ENCODE data around the gene RNF181. TPM values are rescaled to one million over a fixed set of nuclear protein-coding genes. Genes with fewer than 3 reads are reported as not detected.
"Not testable (repeated sequence)": the region's sequence is repeated elsewhere in the genome, so short reads cannot be mapped to it uniquely, and the experiment has no call there.

The RNF181 gene
- total and polyA plus RNA-seq, 4 experiments from 2014 or later: 73.6 to 215 (median 126) TPM

GRCh38 chr2:85592299-85592698 is 3.2 kb upstream of the RNF181 start:
- H3K27ac Mint-ChIP-seq: peak overlapping the region in 2 of 7 donors; percentile 24 to 66
- H3K27me3 ChIP-seq (ENCODE audit: insufficient read depth, low read length); CTCF ChIA-PET (ENCODE audit: partially characterized antibody); intact Hi-C loops (cut with micrococcal nuclease); H3K4me3 ChIP-seq (ENCODE audit: low read length in 2 of 2); DNase-seq; H3K27me3 Mint-ChIP-seq; H3K9me3 Mint-ChIP-seq; H3K9me3 ChIP-seq (ENCODE audit: control insufficient read depth in 1 of 2, low read length in 2 of 2); H3K27ac ChIP-seq (ENCODE audit: low read depth, low read length); H3K36me3 ChIP-seq (ENCODE audit: insufficient read depth, low read length): not testable (repeated sequence)
- POLR2A ChIA-PET (ENCODE audit: partially characterized antibody): interaction anchor here (0.9 to 5.7 kb wide), 4 partner anchors 8 to 265 kb away, joined by 3 to 50 read pairs (median 25); partner anchors contain the start of genes MAT2A and VAMP8
- H3K4me1 Mint-ChIP-seq: peaks cover 34 to 52% (median 42%) of the 10 kb centered on the region in 4 donors
- peaks cover 31% of the 10 kb centered on the region for H3K4me1 ChIP-seq (ENCODE audit: insufficient read depth, low read length)
- peaks cover 0 to 22% of the 10 kb centered on the region in 2 donors for H3K36me3 Mint-ChIP-seq
- H3K4me3 Mint-ChIP-seq: peak overlapping the region in 2 of 8 donors; percentile 18 to 36

DNA sequence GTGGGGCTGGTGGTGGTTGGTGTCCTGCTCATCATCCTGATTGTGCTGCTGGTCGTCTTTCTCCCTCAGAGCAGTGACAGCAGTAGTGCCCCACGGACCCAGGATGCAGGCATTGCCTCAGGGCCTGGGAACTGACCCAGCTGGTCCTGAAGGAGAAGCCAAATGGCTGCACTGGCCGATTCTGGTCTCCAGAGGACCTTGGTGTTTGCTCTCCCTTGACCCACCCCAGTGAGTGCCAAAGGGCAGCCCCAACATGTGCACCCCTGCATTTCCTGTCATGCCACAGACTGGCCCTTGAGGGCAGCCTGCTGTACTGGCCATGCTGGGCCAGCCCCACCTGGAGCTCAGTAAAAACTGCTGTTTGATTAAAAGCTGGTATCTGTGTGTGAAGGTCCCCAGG is 2.5 kb upstream of the RNF181 start:
- Histone ChIP-seq H3K27ac (ENCODE audit: low read depth, low read length) (no peak overlapping the region), H3K36me3 (ENCODE audit: insufficient read depth, low read length) (peaks cover 4% of the 10 kb centered on the region), H3K4me1 (ENCODE audit: insufficient read depth, low read length) (peaks cover 27% of the 10 kb centered on the region), H3K27me3 (ENCODE audit: insufficient read depth, low read length) (no peaks in the 10 kb centered on the region), H3K4me3 (ENCODE audit: low read length in 2 of 2) (no peak overlapping the region), H3K9me3 (ENCODE audit: control insufficient read depth in 1 of 2, low read length in 2 of 2) (no peaks in the 10 kb centered on the region)
- intact Hi-C loops (cut with micrococcal nuclease): no loop called here
- no peak for DNase-seq
- CTCF ChIA-PET (ENCODE audit: partially characterized antibody): interaction anchor here (3.0 kb wide), 1 partner anchor 44 kb away, joined by 15 read pairs; no protein-coding TSS in a partner anchor
- H3K36me3 Mint-ChIP-seq: peaks cover 0 to 25% of the 10 kb centered on the region in 2 donors
- no peaks in the 10 kb centered on the region for H3K27me3 Mint-ChIP-seq
- no peak overlapping the region for H3K4me3 Mint-ChIP-seq
- POLR2A ChIA-PET (ENCODE audit: partially characterized antibody): interaction anchor here (0.9 to 5.7 kb wide), 5 partner anchors 7 to 266 kb away, joined by 3 to 50 read pairs (median 7); partner anchors contain the start of genes MAT2A, TMEM150A and VAMP8
- H3K27ac Mint-ChIP-seq: peak overlapping the region in 3 of 7 donors; percentile 12 to 96 (median 29)
- peaks cover 30 to 48% (median 38%) of the 10 kb centered on the region in 4 donors for H3K4me1 Mint-ChIP-seq
- H3K9me3 Mint-ChIP-seq: peaks cover 0 to 1% (median 0%) of the 10 kb centered on the region in 8 donors

GRCh38 chr2:85594715-85595300 is 737 bp upstream of the RNF181 start:
- no peaks in the 10 kb centered on the region for H3K27me3 ChIP-seq (ENCODE audit: insufficient read depth, low read length)
- peak overlapping the region; percentile 49 to 96 for H3K4me3 ChIP-seq (ENCODE audit: low read length in 2 of 2)
- H3K27ac ChIP-seq (ENCODE audit: low read depth, low read length): peak overlapping the region; percentile 86
- H3K9me3 ChIP-seq (ENCODE audit: control insufficient read depth in 1 of 2, low read length in 2 of 2): no peaks in the 10 kb centered on the region
- intact Hi-C loops (cut with micrococcal nuclease): loop anchor here (1.0 to 5.0 kb wide), 7 partner anchors 8 to 158 kb away; partner anchors contain the start of genes C2orf68, GGCX, MAT2A and USP39
- Mint-ChIP-seq H3K27me3 (no peaks in the 10 kb centered on the region), H3K36me3 (peaks cover 0 to 34% of the 10 kb centered on the region in 2 donors), H3K27ac (peak overlapping the region; percentile 95 to 99 (median 97)), H3K9me3 (peaks cover 0 to 1% (median 0%) of the 10 kb centered on the region in 8 donors), H3K4me3 (peak overlapping the region; percentile 96 to 99 (median 98)), H3K4me1 (peaks cover 25 to 40% (median 31%) of the 10 kb centered on the region in 4 donors)
- ChIA-PET CTCF (ENCODE audit: partially characterized antibody) (interaction anchor here (1.1 to 3.0 kb wide), 7 partner anchors 11 to 175 kb away, joined by 3 to 15 read pairs (median 4); partner anchors contain the start of genes GGCX, MAT2A and USP39), POLR2A (ENCODE audit: partially characterized antibody) (interaction anchor here (0.7 to 5.7 kb wide), 23 partner anchors 8 to 486 kb away, joined by 3 to 71 read pairs (median 5); partner anchors contain the start of genes C2orf68, ELMOD3, GGCX and MAT2A)
- H3K36me3 ChIP-seq (ENCODE audit: insufficient read depth, low read length): peaks cover 11% of the 10 kb centered on the region
- peaks cover 26% of the 10 kb centered on the region for H3K4me1 ChIP-seq (ENCODE audit: insufficient read depth, low read length)
- no peak for DNase-seq

DNA sequence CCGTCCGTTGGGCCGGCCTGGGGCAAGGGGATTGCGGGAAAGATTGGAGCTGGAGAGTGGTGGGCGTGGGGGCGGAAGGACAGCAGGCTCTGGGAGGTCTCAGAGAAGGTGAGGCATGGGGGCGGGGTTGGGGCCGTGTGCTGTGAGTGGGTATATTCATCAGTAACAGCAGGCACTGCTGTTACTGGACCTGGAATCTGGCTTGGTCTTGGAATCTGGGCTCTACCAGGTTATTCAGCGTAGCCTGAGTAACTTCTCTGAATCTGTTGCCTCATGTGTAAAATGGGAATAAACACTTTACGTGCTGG is 435 bp downstream of the RNF181 start:
- ChIA-PET CTCF (ENCODE audit: partially characterized antibody) (interaction anchor here (1.1 to 3.0 kb wide), 3 partner anchors 20 to 176 kb away, joined by 3 to 15 read pairs (median 3); partner anchors contain the start of gene USP39), POLR2A (ENCODE audit: partially characterized antibody) (interaction anchor here (0.8 to 5.7 kb wide), 18 partner anchors 10 to 292 kb away, joined by 3 to 71 read pairs (median 16); partner anchors contain the start of genes C2orf68, ELMOD3, GGCX and MAT2A)
- peaks cover 11% of the 10 kb centered on the region for H3K36me3 ChIP-seq (ENCODE audit: insufficient read depth, low read length)
- peaks cover 26% of the 10 kb centered on the region for H3K4me1 ChIP-seq (ENCODE audit: insufficient read depth, low read length)
- peak overlapping the region; percentile 86 for H3K27ac ChIP-seq (ENCODE audit: low read depth, low read length)
- no peaks in the 10 kb centered on the region for H3K27me3 Mint-ChIP-seq
- H3K36me3 Mint-ChIP-seq: peaks cover 0 to 34% of the 10 kb centered on the region in 2 donors
- peak overlapping the region; percentile 95 to 99 (median 97) for H3K27ac Mint-ChIP-seq
- peak overlapping the region; percentile 96 to 99 (median 98) for H3K4me3 Mint-ChIP-seq
- peaks cover 25 to 47% (median 32%) of the 10 kb centered on the region in 4 donors for H3K4me1 Mint-ChIP-seq
- peaks cover 0 to 1% (median 0%) of the 10 kb centered on the region in 8 donors for H3K9me3 Mint-ChIP-seq
- H3K27me3 ChIP-seq (ENCODE audit: insufficient read depth, low read length): no peaks in the 10 kb centered on the region
- DNase-seq: no peak
- H3K4me3 ChIP-seq (ENCODE audit: low read length in 2 of 2): peak overlapping the region; percentile 49 to 96
- H3K9me3 ChIP-seq (ENCODE audit: control insufficient read depth in 1 of 2, low read length in 2 of 2): no peaks in the 10 kb centered on the region
- intact Hi-C loops (cut with micrococcal nuclease): loop anchor here (5.0 kb wide), 1 partner anchor 159 kb away; no protein-coding TSS in a partner anchor

- H3K27ac ChIP-seq (ENCODE audit: low read depth, low read length): peak overlapping the region; percentile 86
- Mint-ChIP-seq H3K4me1 (peaks cover 25 to 53% (median 35%) of the 10 kb centered on the region in 4 donors), H3K27me3 (no peaks in the 10 kb centered on the region), H3K27ac (peak overlapping the region; percentile 13 to 98 (median 96)), H3K4me3 (peak overlapping the region; percentile 51 to 98 (median 97)), H3K9me3 (peaks cover 0 to 1% (median 0%) of the 10 kb centered on the region in 8 donors), H3K36me3 (peaks cover 0 to 34% of the 10 kb centered on the region in 2 donors)
- ChIA-PET CTCF (ENCODE audit: partially characterized antibody) (interaction anchor here (0.7 to 0.9 kb wide), 2 partner anchors 15 to 41 kb away, joined by 3 to 4 read pairs; partner anchors contain the start of gene C2orf68), POLR2A (ENCODE audit: partially characterized antibody) (interaction anchor here (0.6 to 5.7 kb wide), 17 partner anchors 9 to 291 kb away, joined by 3 to 71 read pairs (median 21); partner anchors contain the start of genes C2orf68, ELMOD3, GGCX and MAT2A)
- H3K4me3 ChIP-seq (ENCODE audit: low read length in 2 of 2): peak overlapping the region; percentile 49 to 96
- intact Hi-C loops (cut with micrococcal nuclease): loop anchor here (5.0 kb wide), 1 partner anchor 159 kb away; no protein-coding TSS in a partner anchor
- peaks cover 11% of the 10 kb centered on the region for H3K36me3 ChIP-seq (ENCODE audit: insufficient read depth, low read length)
- H3K4me1 ChIP-seq (ENCODE audit: insufficient read depth, low read length): peaks cover 30% of the 10 kb centered on the region
- H3K9me3 ChIP-seq (ENCODE audit: control insufficient read depth in 1 of 2, low read length in 2 of 2): no peaks in the 10 kb centered on the region
- DNase-seq: no peak
- H3K27me3 ChIP-seq (ENCODE audit: insufficient read depth, low read length): no peaks in the 10 kb centered on the region
Observed at GRCh38 chr2:85596486-85597143, 1.1 kb downstream of the RNF181 start.

GRCh38 chr2:85597241-85597640 is 1.7 kb downstream of the RNF181 start:
- POLR2A ChIA-PET (ENCODE audit: partially characterized antibody): interaction anchor here (0.6 to 5.7 kb wide), 9 partner anchors 8 to 178 kb away, joined by 3 to 71 read pairs (median 30); partner anchors contain the start of genes C2orf68, GGCX, MAT2A and SH2D6
- Histone ChIP-seq H3K27me3 (ENCODE audit: insufficient read depth, low read length) (no peaks in the 10 kb centered on the region), H3K9me3 (ENCODE audit: control insufficient read depth in 1 of 2, low read length in 2 of 2) (no peaks in the 10 kb centered on the region), H3K27ac (ENCODE audit: low read depth, low read length) (no peak overlapping the region), H3K36me3 (ENCODE audit: insufficient read depth, low read length) (peaks cover 11% of the 10 kb centered on the region), H3K4me3 (ENCODE audit: low read length in 2 of 2) (no peak overlapping the region), H3K4me1 (ENCODE audit: insufficient read depth, low read length) (peaks cover 35% of the 10 kb centered on the region)
- Mint-ChIP-seq H3K27ac (peak overlapping the region in 4 of 7 donors; percentile 35 to 97 (median 78)), H3K36me3 (peaks cover 0 to 34% of the 10 kb centered on the region in 2 donors), H3K4me1 (peaks cover 27 to 58% (median 38%) of the 10 kb centered on the region in 4 donors), H3K27me3 (no peaks in the 10 kb centered on the region), H3K4me3 (peak overlapping the region in 6 of 8 donors; percentile 51 to 98 (median 96)), H3K9me3 (peaks cover 0 to 1% (median 0%) of the 10 kb centered on the region in 8 donors)
- DNase-seq: no peak
- intact Hi-C loops (cut with micrococcal nuclease): loop anchor here (5.0 kb wide), 1 partner anchor 160 kb away; no protein-coding TSS in a partner anchor
- CTCF ChIA-PET (ENCODE audit: partially characterized antibody): interaction anchor here (0.9 kb wide), 1 partner anchor 14 kb away, joined by 4 read pairs; the partner anchor contains the start of gene C2orf68
